GOT3 (cell line): Measurements from ENCODE around the gene ALMS1.
"Not testable (repeated sequence)": the region's sequence is repeated elsewhere in the genome, so short reads cannot be mapped to it uniquely, and the experiment has no call there.

Experiments used
- DNase-seq: peaks from one replicate; lab custom pipeline; 2025; ENCODE audit warnings: mixed read lengths; lab: John Stamatoyannopoulos, UW

ALMS1 gene

DNA sequence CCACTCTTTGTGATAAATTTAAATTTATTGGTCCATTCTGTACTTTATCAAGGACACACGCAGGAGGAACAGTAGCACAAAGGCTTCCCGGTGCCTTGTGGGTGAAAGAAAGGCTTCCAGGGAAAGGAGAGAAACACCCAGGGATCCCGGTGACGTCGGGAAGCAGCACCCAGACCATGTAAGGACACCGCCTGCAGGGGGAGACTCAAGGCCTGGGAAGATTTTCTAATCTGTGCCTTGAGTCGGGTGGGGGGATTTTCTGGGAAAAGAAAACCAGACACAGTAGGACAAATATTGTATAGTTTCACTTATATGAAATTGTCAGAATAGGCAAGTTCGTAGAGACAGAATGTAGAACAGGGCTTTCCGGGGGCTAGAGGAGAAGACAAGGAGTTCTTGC, 239.0 kb downstream of the ALMS1 start:
- DNase-seq, result not testable (repeated sequence)

DNA sequence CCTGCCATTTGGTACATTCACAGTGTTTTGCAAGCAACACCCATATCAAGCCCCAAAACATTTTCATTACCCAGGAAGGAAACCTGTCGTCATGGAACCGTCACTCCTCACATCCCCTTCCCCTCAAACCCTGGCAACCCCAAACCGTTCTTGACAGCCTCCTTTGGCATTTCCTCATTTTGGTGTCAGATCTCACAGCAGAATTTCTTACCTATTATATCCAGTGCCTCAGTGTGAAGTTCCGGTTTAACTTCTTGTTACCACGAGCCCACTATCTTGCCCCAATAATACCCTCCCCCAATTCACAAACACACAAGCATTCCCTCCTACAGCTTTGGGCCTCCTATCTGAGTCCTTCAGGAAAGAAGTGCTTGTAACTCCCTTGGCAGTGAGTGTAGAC, 240.6 kb downstream of the ALMS1 start:
- not testable (repeated sequence) for DNase-seq

DNA sequence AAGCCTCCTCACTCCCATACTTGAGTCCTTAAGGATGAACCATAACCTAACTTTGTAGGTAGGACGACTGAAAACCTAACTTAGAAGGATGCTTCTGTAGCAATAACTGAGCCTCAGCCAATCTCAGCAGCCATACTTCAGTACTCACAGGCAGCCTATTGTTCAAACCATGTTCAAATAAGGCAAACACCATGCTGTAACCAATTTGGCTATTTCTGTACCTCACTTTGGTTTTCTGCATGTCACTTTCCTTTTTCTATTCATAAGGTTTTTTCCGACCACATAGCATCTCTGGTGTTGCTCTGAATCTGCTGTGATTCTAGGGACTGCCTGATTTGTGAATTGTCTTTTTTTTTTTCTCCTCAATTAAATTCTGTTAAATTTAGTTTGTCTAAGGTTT, 242.9 kb downstream of the ALMS1 start:
- not testable (repeated sequence) for DNase-seq

DNA sequence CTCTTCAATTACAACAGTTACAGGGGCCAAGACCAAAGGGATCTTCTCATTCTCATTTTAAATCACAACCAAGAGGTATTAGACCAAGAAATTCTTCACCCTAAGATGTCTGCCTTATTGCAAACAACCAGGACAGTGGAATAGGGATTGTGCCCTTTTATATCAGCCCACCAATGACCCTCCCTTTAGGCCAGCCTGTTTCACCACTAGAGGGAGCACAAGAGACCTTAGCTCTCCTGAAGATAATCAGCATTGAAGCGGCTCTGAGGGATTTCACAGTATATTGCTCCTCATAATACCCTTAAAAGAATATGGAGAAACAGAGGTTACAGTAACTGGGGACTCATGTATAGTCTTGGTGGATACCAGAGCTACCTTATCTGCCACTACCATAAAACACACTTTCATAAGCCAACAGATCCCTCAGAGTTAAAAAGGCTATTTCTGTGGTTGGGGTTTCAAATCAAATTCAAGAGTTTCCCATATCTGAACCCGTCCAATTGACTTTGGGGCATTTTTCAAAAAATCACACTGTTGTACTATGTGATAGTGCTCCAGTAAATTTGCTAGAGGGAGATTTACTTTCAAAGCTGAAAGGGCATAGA, 245.1 kb downstream of the ALMS1 start:
- DNase-seq, result not testable (repeated sequence)

DNA sequence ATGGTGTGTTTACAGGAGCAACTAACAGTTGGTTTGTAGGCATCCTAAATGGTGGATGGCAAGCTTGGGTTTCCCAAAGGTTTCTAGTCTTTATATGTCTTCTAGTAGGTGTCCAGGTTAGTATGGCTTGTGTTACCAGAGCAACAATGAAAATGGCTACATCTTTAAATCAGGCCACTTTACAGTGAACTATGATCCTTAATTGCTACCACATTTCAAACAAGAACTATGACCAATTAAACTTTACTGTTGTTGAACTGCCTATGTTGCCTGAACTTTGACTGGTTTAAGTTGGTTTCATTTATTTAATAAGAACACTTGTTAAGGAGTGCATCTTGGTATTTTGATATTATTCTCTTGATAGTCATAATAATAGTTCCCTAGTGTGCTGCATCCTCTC, 251.3 kb downstream of the ALMS1 start:
- not testable (repeated sequence) for DNase-seq

DNA sequence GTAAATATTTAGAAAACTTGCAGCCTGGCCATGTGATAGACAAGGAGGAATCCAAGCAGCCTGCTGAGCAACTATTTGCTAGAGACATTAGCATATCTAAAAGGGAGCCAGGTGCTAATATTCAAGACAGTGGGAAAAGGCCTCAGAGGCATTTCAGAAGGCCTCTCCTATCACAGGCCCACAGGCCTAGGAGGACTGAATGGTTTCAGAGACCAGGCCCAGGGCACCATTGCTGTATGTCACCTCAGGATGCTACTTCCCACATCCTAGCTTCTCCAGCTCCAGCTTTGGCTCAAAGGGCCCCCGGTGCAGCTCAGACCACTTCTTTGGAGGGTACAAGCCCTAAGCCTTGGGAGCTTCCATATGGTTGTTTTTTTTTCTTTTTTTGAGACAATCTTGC, 252.8 kb downstream of the ALMS1 start:
- DNase-seq, result no peak

DNA sequence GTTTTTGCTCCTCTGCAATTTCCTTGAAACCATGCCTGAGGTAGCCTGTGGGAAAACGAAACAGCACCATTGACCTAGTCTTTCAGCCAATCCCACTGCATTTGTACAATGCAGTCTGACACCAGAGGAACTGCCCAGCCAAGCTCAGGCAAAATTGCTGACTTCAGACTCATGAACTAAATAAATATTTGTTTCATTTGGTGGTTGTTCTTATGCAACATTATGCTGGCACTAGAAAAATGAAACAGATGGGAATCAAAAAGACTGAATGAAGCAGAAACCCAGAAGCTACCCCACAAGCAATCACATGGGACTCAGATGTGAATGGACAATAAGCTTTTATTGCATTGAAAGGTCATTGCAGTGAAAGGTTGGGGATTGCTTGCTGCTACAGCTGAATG, 254.9 kb downstream of the ALMS1 start:
- no peak for DNase-seq

DNA sequence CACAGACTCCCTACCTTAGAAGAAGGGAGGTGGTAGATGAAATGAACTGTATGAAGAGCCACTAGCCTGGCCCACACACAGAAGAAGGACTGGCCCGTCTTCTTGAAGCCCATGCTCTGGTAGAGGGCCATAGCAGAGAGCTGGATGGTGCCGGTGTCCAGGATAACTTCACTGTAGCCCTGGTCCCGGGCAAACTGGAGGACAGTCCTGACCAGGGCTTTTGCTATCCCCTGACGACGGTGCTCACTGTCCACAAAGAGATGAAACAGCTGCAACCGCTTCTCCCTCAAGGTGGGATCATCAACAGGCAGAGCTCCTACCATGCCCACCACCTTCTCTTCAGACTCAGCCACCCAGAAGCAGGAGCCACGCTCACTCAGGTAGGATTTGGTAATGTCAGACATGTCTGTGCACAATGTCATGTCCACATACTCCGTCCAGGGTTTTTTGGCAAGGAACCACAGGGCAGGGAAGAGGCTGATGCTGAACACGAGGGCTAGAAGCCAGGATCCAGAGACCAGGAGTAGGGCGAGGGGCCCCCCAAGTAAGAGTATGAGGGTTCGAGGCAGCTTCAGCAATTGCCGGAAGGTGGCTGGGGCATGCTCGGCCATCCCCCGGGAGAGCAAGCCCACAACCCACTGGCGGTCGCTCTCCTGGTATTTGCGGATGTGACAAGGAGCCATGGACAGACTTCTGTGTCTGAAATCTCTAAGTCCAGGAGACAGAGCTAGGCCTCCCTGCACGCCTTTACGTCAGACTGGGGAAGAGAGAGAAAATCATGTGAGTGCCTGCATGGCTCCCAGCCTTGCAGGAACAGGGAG, 255.5 kb downstream of the ALMS1 start:
- DNase-seq, result no peak

DNA sequence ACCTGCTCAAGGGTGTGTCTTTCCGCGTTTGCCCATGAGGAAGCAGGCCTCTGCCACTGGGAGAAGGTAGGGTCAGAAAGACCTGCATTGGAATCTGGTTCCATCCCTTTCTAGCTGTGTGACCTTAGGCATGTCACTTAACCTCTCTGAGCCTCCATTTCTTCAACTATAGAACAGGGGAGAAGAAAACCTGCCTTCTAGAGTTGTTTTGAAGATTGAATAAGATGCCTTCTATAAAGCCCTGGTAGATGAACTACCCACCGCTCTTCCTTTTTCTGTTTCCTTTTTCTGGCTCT, 256.1 kb downstream of the ALMS1 start:
- no peak for DNase-seq

DNA sequence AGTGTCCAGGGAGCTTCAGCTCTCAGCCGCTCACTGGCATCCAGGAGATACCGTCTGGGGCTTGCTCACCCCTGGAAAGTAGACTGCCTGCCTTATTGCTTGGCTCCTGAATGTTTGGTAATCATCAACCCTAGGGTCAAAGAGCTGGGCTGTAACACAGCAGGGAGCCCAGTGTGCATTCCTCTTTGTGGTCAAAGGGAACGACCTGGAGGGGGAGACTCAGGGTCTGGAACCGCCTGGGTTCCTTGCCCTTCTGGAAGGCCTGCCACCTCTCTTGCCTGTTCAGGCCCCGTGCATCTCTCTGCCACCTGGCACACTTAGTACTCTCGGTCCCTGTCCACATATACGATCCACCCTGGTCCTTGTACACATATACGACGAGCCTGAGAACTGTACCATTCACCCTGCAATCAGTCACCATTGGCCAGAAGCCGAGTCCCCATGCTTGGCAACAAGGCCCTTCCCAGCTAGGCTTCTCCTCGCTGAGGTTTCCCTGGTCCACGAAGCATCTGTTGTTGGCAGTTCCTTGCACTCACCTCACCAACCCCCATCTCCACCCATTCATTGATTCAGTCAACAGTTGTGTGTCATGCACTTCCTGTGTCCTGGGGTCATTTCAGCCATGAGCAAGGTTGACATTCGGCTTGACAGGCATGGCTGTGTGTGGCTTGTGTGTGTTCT, 256.8 kb downstream of the ALMS1 start, which contains the start of gene NAT8:
Gene NAT8 (minus strand): TSS at position 85 of the 681 bp plus-strand sequence. CDS start 794 bp downstream, outside the sequence.
- DNase-seq, result no peak

DNA sequence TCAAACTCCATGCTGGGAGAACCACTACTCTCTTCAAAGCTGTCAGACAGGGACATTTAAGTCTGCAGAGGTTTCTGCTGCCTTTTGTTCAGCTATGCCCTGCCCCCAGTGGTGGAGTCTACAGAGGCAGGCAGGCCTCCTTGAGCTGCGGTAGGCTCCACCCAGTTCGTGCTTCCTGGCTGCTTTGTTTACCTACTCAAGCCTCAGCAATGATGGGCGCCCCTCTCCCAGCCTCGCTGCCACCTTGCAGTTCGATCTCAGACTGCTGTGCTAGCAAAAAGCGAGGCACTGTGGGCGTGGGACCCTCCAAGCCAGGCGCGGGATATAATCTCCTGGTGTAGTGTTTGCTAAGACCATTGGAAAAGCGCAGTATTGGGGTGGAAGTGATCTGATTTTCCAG, 262.1 kb downstream of the ALMS1 start:
- DNase-seq, result not testable (repeated sequence)

DNA sequence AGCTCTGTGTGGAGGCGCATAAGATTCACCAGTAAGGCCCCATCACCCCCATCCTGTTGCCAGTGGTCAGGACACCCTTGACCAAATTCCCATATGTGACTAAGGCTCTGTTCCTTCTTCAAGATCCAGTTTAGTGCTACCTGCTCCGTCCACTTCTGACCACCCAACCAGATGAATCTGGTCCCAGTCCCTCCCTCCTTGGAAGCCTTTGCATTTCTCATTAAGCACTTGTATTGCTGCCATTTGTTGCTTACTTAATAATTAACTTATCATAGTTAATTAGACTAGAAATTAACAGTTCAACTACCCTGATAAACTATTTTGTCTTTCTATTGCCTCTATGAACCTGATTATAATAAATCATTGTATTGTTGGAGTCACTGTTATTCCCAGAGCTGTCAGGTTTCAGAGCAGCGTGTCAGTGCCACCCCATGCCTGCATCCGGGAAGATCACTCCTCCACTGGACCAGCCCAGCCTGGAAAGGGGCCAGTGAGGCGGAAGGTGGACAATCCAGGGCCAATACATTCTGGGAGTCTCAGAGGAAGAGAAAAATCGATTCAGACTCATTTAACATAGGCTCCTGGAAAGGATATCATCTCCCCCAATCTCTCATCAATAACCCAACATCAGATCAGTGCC, 266.1 kb downstream of the ALMS1 start:
- DNase-seq, result no peak

DNA sequence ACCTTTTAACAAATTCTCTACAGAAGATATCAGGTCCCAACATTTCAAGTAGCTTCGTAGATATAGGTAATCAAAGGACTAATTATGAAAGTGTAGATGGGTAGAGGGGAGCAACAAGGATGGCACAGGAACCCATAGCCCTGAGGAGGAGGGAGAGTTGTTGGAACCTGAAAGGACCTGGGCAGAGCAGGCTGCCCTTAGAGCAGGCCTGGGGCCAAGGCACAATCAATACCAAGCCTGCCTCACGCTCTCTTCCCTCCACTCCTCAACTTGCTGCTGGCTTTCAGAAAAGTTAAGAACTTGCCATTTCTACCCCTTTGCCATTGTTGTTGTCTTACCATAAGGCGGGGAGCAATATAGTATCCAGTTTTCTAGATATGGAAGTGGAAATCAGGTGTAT, 266.7 kb downstream of the ALMS1 start:
- no peak for DNase-seq

DNA sequence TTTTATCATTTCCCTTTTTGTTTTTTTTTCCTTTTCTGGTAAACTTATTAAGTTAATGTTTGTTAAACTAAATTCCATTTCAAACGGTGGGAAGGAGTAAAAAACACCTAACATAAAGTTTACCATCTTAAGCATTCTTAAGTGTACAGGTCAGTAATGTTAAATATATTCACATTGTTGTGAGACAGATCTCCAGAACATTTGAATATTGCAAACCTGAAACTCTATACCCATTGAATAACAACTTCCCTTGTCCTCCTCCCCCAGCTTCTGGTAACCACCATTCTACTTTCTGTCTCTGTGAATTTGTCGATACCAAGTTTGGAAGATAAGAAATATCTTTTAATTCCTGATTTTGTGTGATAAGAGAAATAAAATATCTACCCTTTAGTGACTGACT, 268.5 kb downstream of the ALMS1 start:
- DNase-seq, result no peak
